Sigmoid colon (tissue), 4 donors: ENCODE data around the gene PRELID2.

Experiments used
- CTCF ChIP-seq, 4 experiments: fragments of 450-650 bp in 3 of 4; fragments of 200-600 bp in 1 of 4; IDR thresholded peaks; one replicate each; pipeline ENCODE4 v1.5.1; 2016 to 2019; ENCODE audit warnings: antibody characterized with exemption in 4 of 4, mild to moderate bottlenecking in 3 of 4, moderate library complexity in 2 of 4
- EP300 ChIP-seq, 4 donors: sonication (generic); formaldehyde crosslinking; IDR thresholded peaks; one replicate each; pipeline ENCODE4 v1.6.1; 2017; ENCODE audit warnings: antibody characterized with exemption in 4 of 4
- POLR2A ChIP-seq, 2 donors: fragments of 450-650 bp; IDR thresholded peaks; one replicate each; pipeline ENCODE4 v1.6.1; 2016; ENCODE audit warnings: antibody characterized with exemption in 2 of 2, mild to moderate bottlenecking in 2 of 2, moderate library complexity in 2 of 2
- POLR2AphosphoS5 ChIP-seq, 4 donors: sonication (generic); formaldehyde crosslinking; IDR thresholded peaks; one replicate each; pipeline ENCODE4 v1.6.1; 2017; ENCODE audit warnings: antibody characterized with exemption in 4 of 4

- no peak for TF ChIP-seq CTCF (IDR thresholded peaks at IDR 0.05)
- no peak for TF ChIP-seq EP300 (IDR thresholded peaks at IDR 0.05)
- TF ChIP-seq POLR2AphosphoS5 (IDR thresholded peaks at IDR 0.05), result no peak
- TF ChIP-seq POLR2A (IDR thresholded peaks at IDR 0.05), result no peak
Observed at GRCh38 chr5:145752534-145752933, 82.6 kb downstream of the PRELID2 start.
